M059J (cell line): ENCODE results near the gene ZBTB7C. TPM values are rescaled to one million over a fixed set of nuclear protein-coding genes. Genes with fewer than 3 reads are reported as not detected.

Source experiments
- DNase-seq: peaks from one replicate; pipeline ENCODE4 v3.0.0-alpha.2; 2012; ENCODE audit warnings: low read depth
- total RNA-seq: library from RNA; depleted of rRNA; stranded (reverse); fragments of >200 nt; shearing (Covaris generic); gene quantifications from 2 replicates; pipeline ENCODE4 v1.2.3, GENCODE V29; 2014

Gene ZBTB7C
- total RNA-seq, 1 experiment from 2014 or later = not detected

GRCh38 chr18:48194591-48195181 lies 214.5 kb downstream of the ZBTB7C start:
- DNase-seq = no peak

- DNase-seq = no peak
Observed at GRCh38 chr18:48193521-48194492, 215.4 kb downstream of the ZBTB7C start.

GRCh38 chr18:48192542-48192941 lies 216.6 kb downstream of the ZBTB7C start:
- DNase-seq = no peak

- DNase-seq = no peak
Observed at GRCh38 chr18:48191494-48191893, 217.7 kb downstream of the ZBTB7C start.

- no peak for DNase-seq
Observed at GRCh38 chr18:48190994-48191393, 218.2 kb downstream of the ZBTB7C start.

GRCh38 chr18:48188609-48189008 lies 220.6 kb downstream of the ZBTB7C start:
- no peak for DNase-seq

GRCh38 chr18:48186861-48187260 lies 222.3 kb downstream of the ZBTB7C start:
- DNase-seq = no peak

- DNase-seq = peak; percentile 24
Observed at GRCh38 chr18:48186131-48186766, 222.9 kb downstream of the ZBTB7C start.

GRCh38 chr18:48184118-48184517 lies 225.1 kb downstream of the ZBTB7C start:
- no peak for DNase-seq

GRCh38 chr18:48183613-48184012 lies 225.6 kb downstream of the ZBTB7C start:
- no peak for DNase-seq

- no peak for DNase-seq
Observed at GRCh38 chr18:48182779-48183178, 226.4 kb downstream of the ZBTB7C start.

GRCh38 chr18:48181857-48182256 lies 227.3 kb downstream of the ZBTB7C start:
- DNase-seq = no peak

- DNase-seq = no peak
Observed at GRCh38 chr18:48181087-48181823, 227.9 kb downstream of the ZBTB7C start.

- no peak for DNase-seq
Observed at GRCh38 chr18:48179666-48180065, 229.5 kb downstream of the ZBTB7C start.

GRCh38 chr18:48179001-48179400 lies 230.2 kb downstream of the ZBTB7C start:
- DNase-seq = no peak

GRCh38 chr18:48176909-48177308 lies 232.3 kb downstream of the ZBTB7C start:
- DNase-seq = no peak

GRCh38 chr18:48173557-48173956 lies 235.6 kb downstream of the ZBTB7C start:
- no peak for DNase-seq

GRCh38 chr18:48172226-48173006 lies 236.8 kb downstream of the ZBTB7C start:
- no peak for DNase-seq

GRCh38 chr18:48171490-48172188 lies 237.5 kb downstream of the ZBTB7C start:
- no peak for DNase-seq

- DNase-seq = no peak
Observed at GRCh38 chr18:48170651-48171050, 238.5 kb downstream of the ZBTB7C start.
